Hepatocyte (in vitro differentiated cells): ENCODE data around the gene GIN1. TPM values are rescaled to one million over a fixed set of nuclear protein-coding genes. Genes with fewer than 3 reads are reported as not detected.
"Not testable (repeated sequence)": the region's sequence is repeated elsewhere in the genome, so short reads cannot be mapped to it uniquely, and the experiment has no call there.

Experiments used
- DNase-seq: peaks from one replicate; pipeline ENCODE4 v3.0.0-alpha.2; 2016; ENCODE audit warnings: low spot score
- H2AFZ ChIP-seq: fragments of 200-600 bp; sonication (generic); 2 replicates; pipeline ENCODE4 v1.6.0; 2016; ENCODE audit warnings: antibody characterized with exemption, mild to moderate bottlenecking
- H3K27ac ChIP-seq: fragments of 200-600 bp; sonication (generic); 2 replicates; pipeline ENCODE4 v1.5.1; 2016; ENCODE audit warnings: mild to moderate bottlenecking
- H3K27me3 ChIP-seq: fragments of 200-600 bp; sonication (generic); 2 replicates; pipeline ENCODE4 v1.6.1; 2016
- H3K36me3 ChIP-seq: fragments of 200-600 bp; sonication (generic); replicated peaks from 2 replicates; pipeline ENCODE4 v1.5.1; 2016; ENCODE audit warnings: low read depth; ENCODE audit not compliant: insufficient read depth
- H3K4me1 ChIP-seq: fragments of 200-600 bp; sonication (generic); 2 replicates; pipeline ENCODE4 v1.5.1; 2016; ENCODE audit warnings: mild to moderate bottlenecking, moderate library complexity; ENCODE audit not compliant: insufficient read depth
- H3K4me2 ChIP-seq: fragments of 200-600 bp; sonication (generic); 2 replicates; pipeline ENCODE4 v1.6.0; 2016
- H3K4me3 ChIP-seq: fragments of 200-600 bp; sonication (generic); 2 replicates; pipeline ENCODE4 v1.5.1; 2016; ENCODE audit warnings: mild to moderate bottlenecking
- H3K79me2 ChIP-seq: fragments of 200-600 bp; sonication (generic); 2 replicates; pipeline ENCODE4 v1.6.0; 2017; ENCODE audit warnings: mild to moderate bottlenecking
- H3K9me2 ChIP-seq: fragments of 200-600 bp; sonication (generic); replicated peaks from 2 replicates; pipeline ENCODE4 v1.6.0; 2017; ENCODE audit warnings: mild to moderate bottlenecking; ENCODE audit not compliant: insufficient read depth
- H3K9me3 ChIP-seq: fragments of 200-600 bp; sonication (generic); 2 replicates; pipeline ENCODE4 v1.5.1; 2016; ENCODE audit warnings: low read depth, mild to moderate bottlenecking
- H4K20me1 ChIP-seq: fragments of 200-600 bp; sonication (generic); 2 replicates; pipeline ENCODE4 v1.6.0; 2016; ENCODE audit warnings: mild to moderate bottlenecking; ENCODE audit not compliant: insufficient read depth, poor library complexity, severe bottlenecking
- CTCF ChIP-seq: fragments of 200-600 bp; sonication (generic); IDR thresholded peaks from 2 replicates; pipeline ENCODE4 v1.5.1; 2016; ENCODE audit warnings: antibody characterized with exemption, mild to moderate bottlenecking; ENCODE audit not compliant: poor library complexity
- EZH2 ChIP-seq: fragments of 200-600 bp; sonication (generic); IDR thresholded peaks from 2 replicates; pipeline ENCODE4 v1.6.1; 2016; ENCODE audit warnings: antibody characterized with exemption, mild to moderate bottlenecking, borderline replicate concordance
- EZH2phosphoT487 ChIP-seq: fragments of 200-600 bp; sonication (generic); IDR thresholded peaks from one replicate; pipeline ENCODE4 v1.6.1; 2018; ENCODE audit warnings: antibody characterized with exemption, mild to moderate bottlenecking, low read depth, moderate library complexity; ENCODE audit not compliant: unreplicated experiment, severe bottlenecking
- WGBS: methylation state at CpG from one replicate; pipeline ENCODE4 v1.1.6; 2016; ENCODE audit warnings: low lambda C conversion rate; ENCODE audit errors: missing lambda C conversion rate; 5-methylcytosine and 5-hydroxymethylcytosine counted together
- polyA plus RNA-seq: library from polyadenylated mRNA; unstranded; fragments of >200 nt; fragmentation: Nextera tagmentation; extraction: Ambion mirVana; gene quantifications from 2 replicates; pipeline ENCODE4 v1.2.1, GENCODE V29; 2016
- total RNA-seq: library from RNA; depleted of rRNA; stranded (reverse); fragments of >200 nt; gene quantifications from 2 replicates; pipeline ENCODE4 v1.2.3, GENCODE V29; 2014

The GIN1 gene
- total and polyA plus RNA-seq, 2 experiments from 2014 or later, result 5.5 to 7.4 TPM

DNA sequence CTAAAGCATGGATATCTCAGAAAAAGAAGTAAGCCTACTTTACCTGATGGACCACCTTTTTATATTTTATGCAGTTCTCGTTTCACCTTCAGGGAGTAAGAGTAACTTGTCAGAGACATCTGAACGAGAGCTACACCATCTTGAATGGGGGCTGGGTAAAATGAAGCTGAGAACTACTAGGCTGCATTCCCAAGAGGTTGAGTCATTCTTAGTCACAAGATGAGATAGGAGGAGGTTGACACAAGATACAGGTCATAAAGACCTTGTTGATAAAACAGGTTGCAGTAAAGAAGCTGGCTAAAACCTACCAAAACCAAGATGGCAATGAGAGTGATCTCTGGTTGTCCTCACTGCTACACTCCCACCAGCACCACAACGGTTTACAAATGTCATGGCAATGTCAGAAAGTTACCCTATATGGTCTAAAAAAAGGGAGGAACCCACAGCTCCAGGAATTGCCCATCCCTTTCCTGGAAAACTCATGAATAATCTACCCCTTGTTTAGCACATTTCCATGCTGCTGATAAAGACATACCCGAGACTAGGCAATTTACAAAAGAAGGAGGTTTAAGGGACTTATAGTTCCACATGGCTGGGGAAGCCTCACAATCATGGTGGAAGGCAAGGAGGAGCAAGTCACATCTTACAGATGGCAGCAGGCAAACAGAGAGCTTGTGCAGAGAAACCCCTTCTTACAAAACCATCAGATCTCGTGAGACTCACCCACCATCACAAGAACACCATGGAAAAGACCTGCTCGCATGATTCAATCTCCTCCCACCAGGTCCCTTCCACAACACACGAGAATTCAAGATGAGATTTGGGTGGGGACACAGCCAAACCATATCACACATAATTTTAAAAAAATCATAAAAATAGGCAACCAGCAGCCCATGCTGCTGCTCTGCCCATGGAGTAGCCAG, 62.5 kb downstream of the GIN1 start:
- DNase-seq, result peak; percentile 49
- H3K27me3 ChIP-seq, result no peaks in the 10 kb centered on the region
- H3K9me2 ChIP-seq, result no peaks in the 10 kb centered on the region
- peaks cover 6% of the 10 kb centered on the region for H3K4me1 ChIP-seq
- H3K27ac ChIP-seq, result peak overlapping the region; percentile 83
- TF ChIP-seq EZH2phosphoT487 (no peak), EZH2 (no peak), CTCF (no peak)
- no peaks in the 10 kb centered on the region for H3K79me2 ChIP-seq
- peak overlapping the region; percentile 27 for H3K4me2 ChIP-seq
- no peaks in the 10 kb centered on the region for H3K36me3 ChIP-seq
- H3K4me3 ChIP-seq, result no peak overlapping the region
- 74% methylated on average over 7 of the region's 7 CpGs for whole genome bisulfite sequencing
- peak overlapping the region; percentile 20 for H2AFZ ChIP-seq
- no peaks in the 10 kb centered on the region for H4K20me1 ChIP-seq
- no peaks in the 10 kb centered on the region for H3K9me3 ChIP-seq

- not testable (repeated sequence) for H3K27me3 ChIP-seq, DNase-seq, H3K4me3 ChIP-seq, H3K4me1 ChIP-seq, H3K4me2 ChIP-seq, H3K79me2 ChIP-seq, H3K27ac ChIP-seq, H3K9me2 ChIP-seq, H3K9me3 ChIP-seq, H3K36me3 ChIP-seq, H2AFZ ChIP-seq, H4K20me1 ChIP-seq
- 94% methylated on average over 22 of the region's 22 CpGs for WGBS
These were observed 73.2 kb downstream of the GIN1 start for GRCh38 chr5:103046706-103047105.

DNA sequence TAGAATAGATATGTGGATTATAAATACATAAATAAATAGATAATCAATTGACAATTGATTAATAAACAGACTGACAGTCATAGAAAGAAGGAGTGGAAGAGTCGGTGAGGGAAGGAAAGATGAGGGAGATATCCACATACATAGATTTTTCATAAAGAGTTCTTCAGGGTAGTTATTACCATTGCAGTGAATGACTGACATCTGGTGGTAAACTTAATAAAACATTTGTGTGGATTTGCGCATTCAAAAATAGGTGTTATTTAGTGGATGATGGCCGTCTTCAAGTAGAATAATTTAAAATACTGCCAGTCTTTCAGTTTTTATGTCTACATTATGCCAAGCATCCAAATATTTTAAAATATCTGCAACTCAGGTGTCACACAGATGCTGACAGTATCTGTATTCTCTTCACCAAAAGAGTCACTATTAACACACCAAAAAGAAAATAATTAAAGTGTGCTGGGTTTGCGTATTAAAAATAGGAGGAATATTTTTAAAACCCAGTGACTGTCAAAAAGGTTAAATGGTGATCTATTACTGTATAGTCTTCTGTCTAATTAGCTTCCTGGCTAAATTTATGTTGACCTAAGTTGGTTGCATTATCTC, 78.8 kb downstream of the GIN1 start:
- TF ChIP-seq EZH2phosphoT487 (no peak), CTCF (peak; percentile 54)
- 76% methylated on average over 4 of the region's 4 CpGs for WGBS
- H3K79me2 ChIP-seq, result no peaks in the 10 kb centered on the region

More for the DNA sequence above, 78.8 kb downstream of the GIN1 start:
- H3K27me3 ChIP-seq, result no peaks in the 10 kb centered on the region
- no peaks in the 10 kb centered on the region for H4K20me1 ChIP-seq
- no peak overlapping the region for H3K4me3 ChIP-seq
- no peaks in the 10 kb centered on the region for H3K36me3 ChIP-seq
- H2AFZ ChIP-seq, result no peak overlapping the region
- H3K9me2 ChIP-seq, result no peaks in the 10 kb centered on the region
- DNase-seq, result peak; percentile 32
- H3K4me2 ChIP-seq, result no peak overlapping the region
- no peaks in the 10 kb centered on the region for H3K9me3 ChIP-seq
- H3K4me1 ChIP-seq, result no peaks in the 10 kb centered on the region
- H3K27ac ChIP-seq, result no peak overlapping the region
